IPS DF 6.9 (cell line): ENCODE measurements around the gene CPT1B.

Experiments used
- DNase-seq: peaks from one replicate; pipeline ENCODE4 v3.0.0-alpha.2; 2013; ENCODE audit warnings: low read depth, low spot score
- H3K27ac ChIP-seq: one replicate; pipeline ENCODE4 v1.5.1; 2013; ENCODE audit warnings: low read length, control low read depth
- H3K27me3 ChIP-seq: 2 replicates; pipeline ENCODE4 v1.6.1; 2013; ENCODE audit warnings: mild to moderate bottlenecking, low read length; ENCODE audit not compliant: control insufficient read depth, insufficient read depth
- H3K36me3 ChIP-seq: 2 replicates; pipeline ENCODE4 v1.6.1; 2013; ENCODE audit warnings: low read length; ENCODE audit not compliant: control insufficient read depth, insufficient read depth
- H3K4me1 ChIP-seq: 2 replicates; pipeline ENCODE4 v1.6.1; 2013; ENCODE audit warnings: low read length; ENCODE audit not compliant: control insufficient read depth, insufficient read depth
- H3K4me3 ChIP-seq: 2 replicates; pipeline ENCODE4 v1.5.1; 2013; ENCODE audit warnings: mild to moderate bottlenecking, low read length
- H3K9me3 ChIP-seq: 2 replicates; pipeline ENCODE4 v1.6.1; 2013; ENCODE audit warnings: low read length, inconsistent platforms; ENCODE audit not compliant: control insufficient read depth, insufficient read depth
- WGBS: extraction: QIAGEN DNeasy Blood & Tissue Kit; methylation state at CpG from one replicate; pipeline ENCODE4 v1.1.7; 2013; ENCODE audit warnings: mixed read lengths, missing lambda C conversion rate; ENCODE audit not compliant: insufficient read length, insufficient coverage; 5-methylcytosine and 5-hydroxymethylcytosine counted together

Gene CPT1B

DNA sequence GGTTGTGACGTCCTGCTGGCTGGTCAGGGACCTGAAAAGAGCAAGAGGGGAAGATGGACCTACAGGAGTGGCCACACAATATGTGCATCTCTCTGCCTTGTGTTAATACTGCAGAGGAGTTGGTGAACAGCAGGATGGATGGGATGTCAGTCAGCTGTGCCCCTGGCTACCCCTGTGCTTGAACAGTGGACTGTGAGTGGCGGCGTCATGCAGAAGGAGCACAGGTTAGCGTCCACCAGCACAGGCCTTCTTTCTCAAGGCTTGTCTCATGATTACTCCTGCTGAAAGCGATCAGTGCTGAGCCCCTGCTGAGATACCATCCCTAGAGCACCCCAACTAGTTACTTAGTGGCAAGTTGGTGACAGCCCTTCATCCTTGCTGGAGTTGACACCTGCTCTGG lies 8.2 kb upstream of the CPT1B start:
- Histone ChIP-seq H3K27ac (no peak overlapping the region), H3K27me3 (no peaks in the 10 kb centered on the region), H3K36me3 (no peaks in the 10 kb centered on the region), H3K4me3 (no peak overlapping the region), H3K9me3 (no peaks in the 10 kb centered on the region), H3K4me1 (peaks cover 1% of the 10 kb centered on the region; the same call in 1 of the 2 replicates)
- no CpG with 5 or more reads among the region's 5 CpGs for WGBS
- DNase-seq = no peak

- Histone ChIP-seq H3K4me3 (no peak overlapping the region), H3K9me3 (no peaks in the 10 kb centered on the region), H3K4me1 (peaks cover 1% of the 10 kb centered on the region; the same call in 1 of the 2 replicates), H3K27ac (no peak overlapping the region), H3K27me3 (no peaks in the 10 kb centered on the region), H3K36me3 (no peaks in the 10 kb centered on the region)
- WGBS = no CpG with 5 or more reads among the region's 8 CpGs
- DNase-seq = no peak
Measured at GRCh38 chr22:50585781-50586180, 7.6 kb upstream of the CPT1B start.

- H3K9me3 ChIP-seq = no peaks in the 10 kb centered on the region
- H3K27ac ChIP-seq = no peak overlapping the region
- no peaks in the 10 kb centered on the region for H3K36me3 ChIP-seq
- H3K4me1 ChIP-seq = peaks cover 1% of the 10 kb centered on the region; the same call in 1 of the 2 replicates
- WGBS = no CpG with 5 or more reads among the region's 3 CpGs
- no peaks in the 10 kb centered on the region for H3K27me3 ChIP-seq
- no peak overlapping the region for H3K4me3 ChIP-seq
- DNase-seq = no peak
Measured at GRCh38 chr22:50585238-50585637, 7.0 kb upstream of the CPT1B start.

DNA sequence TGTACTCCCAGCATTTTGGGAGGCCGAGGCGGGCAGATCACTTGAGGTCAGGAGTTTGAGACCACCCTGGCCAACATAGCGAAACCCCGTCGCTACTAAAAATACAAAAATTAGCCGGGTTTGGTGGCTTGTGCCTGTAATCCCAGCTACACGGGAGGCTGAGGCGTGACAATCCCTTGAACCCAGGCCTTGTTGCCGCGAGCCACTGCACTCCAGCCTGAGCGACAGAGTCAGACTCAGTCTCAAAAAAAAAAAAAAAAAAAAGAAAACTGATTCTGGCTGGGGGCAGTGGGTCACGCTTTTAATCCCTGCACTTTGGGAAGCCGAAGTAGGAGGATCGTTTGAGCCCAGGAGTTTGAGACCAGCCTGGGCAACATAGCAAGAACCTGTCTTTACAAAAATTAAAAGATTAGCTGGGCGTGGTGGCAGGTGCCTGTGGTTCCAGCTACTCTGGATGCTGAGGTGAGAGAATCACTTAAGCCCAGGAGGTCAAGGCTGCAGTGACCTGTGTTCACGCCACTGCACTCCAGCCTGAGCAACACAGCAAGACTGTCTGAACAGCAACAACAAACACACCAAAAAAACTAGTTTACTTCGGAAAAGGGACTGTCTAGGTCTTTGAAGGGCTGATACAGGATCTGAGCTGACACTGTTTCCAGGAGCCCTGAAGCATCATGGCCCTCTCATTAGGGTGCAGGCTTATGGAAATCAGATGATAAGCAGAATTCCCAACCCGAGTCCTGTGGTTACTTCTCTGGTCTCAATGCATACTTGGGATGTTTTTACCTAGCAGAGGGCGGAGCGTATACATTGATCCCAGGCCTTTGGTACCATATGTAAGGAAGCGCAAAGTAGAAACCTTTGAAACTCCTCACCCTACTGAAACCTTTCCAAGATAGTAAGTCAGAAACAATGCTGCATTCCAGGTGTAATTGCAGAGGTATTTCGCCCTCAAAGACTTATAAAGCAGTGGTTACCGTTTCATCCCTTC lies 6.2 kb upstream of the CPT1B start:
- H3K27ac ChIP-seq = no peak overlapping the region
- peaks cover 1% of the 10 kb centered on the region; the same call in 1 of the 2 replicates for H3K4me1 ChIP-seq
- no peaks in the 10 kb centered on the region for H3K27me3 ChIP-seq
- no peaks in the 10 kb centered on the region for H3K36me3 ChIP-seq
- H3K4me3 ChIP-seq = no peak overlapping the region
- no peak for DNase-seq
- H3K9me3 ChIP-seq = no peaks in the 10 kb centered on the region
- WGBS = no CpG with 5 or more reads among the region's 23 CpGs

- Histone ChIP-seq H3K4me1 (peaks cover 1% of the 10 kb centered on the region; the same call in 1 of the 2 replicates), H3K27me3 (no peaks in the 10 kb centered on the region), H3K4me3 (peak overlapping the region; percentile 55; the same call in 1 of the 2 replicates), H3K9me3 (no peaks in the 10 kb centered on the region), H3K36me3 (no peaks in the 10 kb centered on the region), H3K27ac (no peak overlapping the region)
- WGBS = no CpG with 5 or more reads among the region's 37 CpGs
- no peak for DNase-seq
Measured at GRCh38 chr22:50583294-50583861, 5.2 kb upstream of the CPT1B start.

- no peaks in the 10 kb centered on the region for H3K36me3 ChIP-seq
- no peaks in the 10 kb centered on the region for H3K9me3 ChIP-seq
- H3K4me1 ChIP-seq = peaks cover 1% of the 10 kb centered on the region; the same call in 1 of the 2 replicates
- no peak within 1 kb of the TSS for H3K27ac ChIP-seq
- peak within 1 kb of the TSS; percentile 89 for H3K4me3 ChIP-seq
- DNase-seq = peak; percentile 89
- WGBS = no CpG with 5 or more reads among the region's 96 CpGs
- H3K27me3 ChIP-seq = no peaks in the 10 kb centered on the region
Measured at GRCh38 chr22:50582493-50583293, 4.5 kb upstream of the CPT1B start, which contains the start of gene CHKB. TSS of gene CHKB (minus strand) at chr22:50582849. CDS start at chr22:50582781, 68 bp downstream.

DNA sequence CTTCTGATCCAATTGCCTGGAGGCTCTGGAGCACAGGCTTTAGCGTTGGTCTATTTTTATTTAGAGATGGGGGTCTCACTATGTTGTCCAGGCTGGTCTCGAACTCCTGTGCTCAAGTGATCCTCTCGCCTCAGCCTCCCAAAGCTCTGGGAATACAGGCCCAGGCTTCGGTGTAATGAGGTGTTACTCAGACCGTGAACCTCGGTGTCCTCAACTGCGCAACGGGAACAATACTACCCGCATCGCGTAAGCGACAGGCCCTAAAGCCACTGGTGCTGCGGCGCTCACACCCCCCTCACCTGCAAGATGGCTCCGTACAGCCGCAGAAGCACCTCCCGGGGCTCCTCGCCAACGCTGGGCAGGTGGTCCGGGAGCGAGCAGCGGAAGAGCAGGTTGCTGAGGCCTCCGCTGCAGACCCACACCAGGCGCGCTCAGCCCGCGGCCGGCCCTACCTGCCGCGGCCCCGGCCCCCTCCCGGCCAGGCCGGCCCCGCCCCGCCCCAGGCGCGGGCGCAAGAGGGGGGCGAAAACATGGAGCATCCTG lies 3.8 kb upstream of the CPT1B start:
- H3K27me3 ChIP-seq = no peaks in the 10 kb centered on the region
- WGBS = no CpG with 5 or more reads among the region's 39 CpGs
- H3K4me1 ChIP-seq = peaks cover 1% of the 10 kb centered on the region; the same call in 1 of the 2 replicates
- DNase-seq = no peak
- peak overlapping the region; percentile 89 for H3K4me3 ChIP-seq
- no peaks in the 10 kb centered on the region for H3K9me3 ChIP-seq
- H3K36me3 ChIP-seq = no peaks in the 10 kb centered on the region
- H3K27ac ChIP-seq = no peak overlapping the region

- no peaks in the 10 kb centered on the region for H3K27me3 ChIP-seq
- H3K4me3 ChIP-seq = peak overlapping the region; percentile 89; the same call in 1 of the 2 replicates
- H3K4me1 ChIP-seq = peaks cover 1% of the 10 kb centered on the region; the same call in 1 of the 2 replicates
- no CpG with 5 or more reads among the region's 22 CpGs for WGBS
- no peak for DNase-seq
- no peaks in the 10 kb centered on the region for H3K9me3 ChIP-seq
- H3K27ac ChIP-seq = no peak overlapping the region
- H3K36me3 ChIP-seq = no peaks in the 10 kb centered on the region
Measured at GRCh38 chr22:50581031-50581949, 3.1 kb upstream of the CPT1B start.

- Histone ChIP-seq H3K27ac (no peak overlapping the region), H3K36me3 (no peaks in the 10 kb centered on the region), H3K27me3 (no peaks in the 10 kb centered on the region), H3K9me3 (no peaks in the 10 kb centered on the region), H3K4me3 (no peak overlapping the region), H3K4me1 (peaks cover 1% of the 10 kb centered on the region; the same call in 1 of the 2 replicates)
- no peak for DNase-seq
- WGBS = no CpG with 5 or more reads among the region's 4 CpGs
Measured at GRCh38 chr22:50579752-50580151, 1.5 kb upstream of the CPT1B start.
